ENCODE measurements around the gene PRSS38.

The PRSS38 gene

GRCh38 chr1:227798078-227798802 is 17.2 kb upstream of the PRSS38 start:
- TF ChIP-seq CTCF (IDR thresholded peaks at IDR 0.05; ENCODE audit: insufficient read depth, low read depth, low read length, missing control alignments), result no peak
- DNase-seq (ENCODE audit: low read depth), result no peak
- no peak overlapping the region for H3K4me3 ChIP-seq (ENCODE audit: low read depth, low read length)

GRCh38 chr1:227799756-227800155 is 15.7 kb upstream of the PRSS38 start:
- no peak overlapping the region for H3K4me3 ChIP-seq (ENCODE audit: low read depth, low read length)
- TF ChIP-seq CTCF (IDR thresholded peaks at IDR 0.05; ENCODE audit: insufficient read depth, low read depth, low read length, missing control alignments), result no peak
- no peak for DNase-seq (ENCODE audit: low read depth)

GRCh38 chr1:227803933-227804332 is 11.5 kb upstream of the PRSS38 start:
- DNase-seq (ENCODE audit: low read depth), result no peak
- no peak for TF ChIP-seq CTCF (IDR thresholded peaks at IDR 0.05; ENCODE audit: insufficient read depth, low read depth, low read length, missing control alignments)
- no peak overlapping the region for H3K4me3 ChIP-seq (ENCODE audit: low read depth, low read length)

- no peak for TF ChIP-seq CTCF (IDR thresholded peaks at IDR 0.05; ENCODE audit: insufficient read depth, low read depth, low read length, missing control alignments)
- DNase-seq (ENCODE audit: low read depth), result no peak
- no peak overlapping the region for H3K4me3 ChIP-seq (ENCODE audit: low read depth, low read length)
Observed at GRCh38 chr1:227805606-227806197, 9.8 kb upstream of the PRSS38 start.

GRCh38 chr1:227808566-227808965 is 6.9 kb upstream of the PRSS38 start:
- no peak for TF ChIP-seq CTCF (IDR thresholded peaks at IDR 0.05; ENCODE audit: insufficient read depth, low read depth, low read length, missing control alignments)
- no peak overlapping the region for H3K4me3 ChIP-seq (ENCODE audit: low read depth, low read length)
- no peak for DNase-seq (ENCODE audit: low read depth)

- DNase-seq (ENCODE audit: low read depth), result no peak
- TF ChIP-seq CTCF (IDR thresholded peaks at IDR 0.05; ENCODE audit: insufficient read depth, low read depth, low read length, missing control alignments), result no peak
- no peak overlapping the region for H3K4me3 ChIP-seq (ENCODE audit: low read depth, low read length)
Observed at GRCh38 chr1:227809026-227809425, 6.4 kb upstream of the PRSS38 start.

- no peak overlapping the region for H3K4me3 ChIP-seq (ENCODE audit: low read depth, low read length)
- no peak for TF ChIP-seq CTCF (IDR thresholded peaks at IDR 0.05; ENCODE audit: insufficient read depth, low read depth, low read length, missing control alignments)
- DNase-seq (ENCODE audit: low read depth), result no peak
Observed at GRCh38 chr1:227813962-227814361, 1.5 kb upstream of the PRSS38 start.
